K562 (cell line): ENCODE data around the gene CLSTN1. TPM values are rescaled to one million over a fixed set of nuclear protein-coding genes. Genes with fewer than 3 reads are reported as not detected.

Source experiments
- ATAC-seq: fragments of 200-7000 bp; cut with Tn5 transposase; 3 replicates; pipeline ENCODE4 v1.9.1; 2020; ENCODE audit warnings: moderate library complexity
- BruUV-seq: library from RNA; stranded (reverse); fragments of 400-500 nt; replicated peaks from 2 replicates; lab custom pipeline; 2021; lab: Mats Ljungman, UMichigan
- CTCF ChIA-PET: fragments of 300-600 bp; formaldehyde crosslinking; extraction: SDS; loops from one replicate; lab custom pipeline; 2021; ENCODE audit warnings: low intra/inter-chr PET ratio; lab: Yijun Ruan, JAX
- POLR2A ChIA-PET: fragments of 300-600, 350-650 bp; sonication (Branson Sonifier 250); formaldehyde crosslinking; extraction: SDS; loops from one replicate; lab custom pipeline; 2021; ENCODE audit warnings: antibody characterized with exemption, inconsistent platforms; lab: Yijun Ruan, JAX
- DNase-seq, 4 experiments: peaks; one replicate each; pipeline versions ENCODE4 v3.0.0 to v3.0.0-alpha.2; 2011 to 2018; ENCODE audit warnings: low spot score in 3 of 4, mixed read lengths in 3 of 4; ENCODE audit errors: extremely low read depth in 1 of 4
- FAIRE-seq: peaks from 2 replicates; lab custom pipeline; 2011; peaks lifted over from hg19 to GRCh38; lab: Jason Lieb, UNC
- H2AFZ ChIP-seq: 2 replicates; pipeline ENCODE4 v1.6.0; 2011; ENCODE audit warnings: low read depth, low read length, control low read depth, inconsistent platforms
- H3K27ac ChIP-seq: fragments of 200-600 bp; 3 replicates; pipeline ENCODE4 v1.8.0; 2011; ENCODE audit warnings: low read depth, mild to moderate bottlenecking, control low read depth, inconsistent platforms, low read length, moderate library complexity, mixed read lengths; ENCODE audit errors: extremely low read depth
- H3K27me3 ChIP-seq, 2 experiments: fragments of 300-600 bp in 1 of 2; 2 replicates in 1 of 2; 3 replicates in 1 of 2; pipeline versions ENCODE4 v1.6.0 to v1.8.0; 2011; ENCODE audit warnings: inconsistent platforms in 2 of 2, low read length in 2 of 2, mild to moderate bottlenecking in 1 of 2, mixed read lengths in 1 of 2, moderate library complexity in 1 of 2; ENCODE audit not compliant: control insufficient read depth in 2 of 2, insufficient read depth in 2 of 2
- H3K36me3 ChIP-seq: fragments of 300-600 bp; 3 replicates; pipeline ENCODE4 v1.8.0; 2011; ENCODE audit warnings: mild to moderate bottlenecking, low read length, inconsistent platforms; ENCODE audit not compliant: control insufficient read depth, insufficient read depth
- H3K4me1 ChIP-seq, 2 experiments: fragments of 200-600 bp in 1 of 2; replicated peaks in 1 of 2; 2 replicates in 1 of 2; 3 replicates in 1 of 2; pipeline versions ENCODE4 v1.5.1 to v1.8.0; 2011; ENCODE audit warnings: inconsistent platforms in 2 of 2, low read length in 2 of 2, mild to moderate bottlenecking in 1 of 2, mixed read lengths in 1 of 2, moderate library complexity in 1 of 2; ENCODE audit not compliant: control insufficient read depth in 2 of 2, insufficient read depth in 2 of 2
- H3K4me2 ChIP-seq: 2 replicates; pipeline ENCODE4 v1.6.1; 2011; ENCODE audit warnings: low read length, control low read depth, inconsistent platforms, mixed read lengths; ENCODE audit not compliant: insufficient read depth
- H3K4me3 ChIP-seq: fragments of 200-600 bp; sonication (generic), shearing (Covaris generic); 2 replicates; pipeline ENCODE4 v1.5.1; 2016; ENCODE audit warnings: control low read depth, inconsistent platforms
- H3K79me2 ChIP-seq: fragments of 200-600 bp; 3 replicates; pipeline ENCODE4 v1.8.0; 2011; ENCODE audit warnings: low read length, inconsistent platforms; ENCODE audit not compliant: control insufficient read depth, insufficient read depth
- H3K9ac ChIP-seq, 2 experiments: 2 replicates each; pipeline versions ENCODE4 v1.6.0 to v1.6.1; 2011; ENCODE audit warnings: low read depth in 2 of 2, low read length in 2 of 2, control low read depth in 1 of 2, inconsistent platforms in 1 of 2, mild to moderate bottlenecking in 1 of 2, mixed read lengths in 1 of 2; ENCODE audit not compliant: insufficient read depth in 1 of 2
- H3K9me1 ChIP-seq: one replicate; pipeline ENCODE4 v1.6.0; 2011; ENCODE audit warnings: inconsistent platforms, mild to moderate bottlenecking, low read length, moderate library complexity; ENCODE audit not compliant: control insufficient read depth, insufficient read depth
- H3K9me3 ChIP-seq: replicated peaks from 2 replicates; pipeline ENCODE4 v1.5.1; 2011; ENCODE audit warnings: low read depth, low read length, inconsistent platforms; ENCODE audit not compliant: control insufficient read depth, insufficient read depth
- H4K20me1 ChIP-seq: replicated peaks from 2 replicates; pipeline ENCODE4 v1.6.1; 2011; ENCODE audit warnings: low read length, inconsistent platforms, mixed read lengths; ENCODE audit not compliant: control insufficient read depth, insufficient read depth
- BMI1 ChIP-seq: fragments of 150-350 bp; IDR thresholded peaks from 2 replicates; pipeline ENCODE4 v1.6.1; 2014; ENCODE audit warnings: low read length
- HOXB6 ChIP-seq: fragments of 250-450 bp; sonication (Bioruptor Pico); IDR thresholded peaks from 2 replicates; pipeline ENCODE4 v1.5.1; 2022; ENCODE audit warnings: mild to moderate bottlenecking, borderline replicate concordance
- NFE2L1 ChIP-seq: fragments of 450-650 bp; IDR thresholded peaks from 2 replicates; pipeline ENCODE4 v1.6.1; 2016; ENCODE audit warnings: missing genetic modification characterization, low read depth, mild to moderate bottlenecking, missing compliant biosample characterization, moderate library complexity, borderline replicate concordance
- OTX1 ChIP-seq: fragments of 450-650 bp; formaldehyde crosslinking; IDR thresholded peaks from 2 replicates; pipeline ENCODE4 v1.4.0; 2022; ENCODE audit warnings: mild to moderate bottlenecking
- PPARD ChIP-seq: fragments of 250-450 bp; sonication (Bioruptor Pico); IDR thresholded peaks from 2 replicates; pipeline ENCODE4 v1.8.0; 2022; ENCODE audit warnings: inconsistent platforms, mild to moderate bottlenecking, moderate library complexity
- PTRF ChIP-seq: fragments of 450-650 bp; IDR thresholded peaks from 2 replicates; pipeline ENCODE4 v1.6.1; 2016; ENCODE audit warnings: mild to moderate bottlenecking, missing genetic modification characterization, missing compliant biosample characterization
- RBM34 ChIP-seq: fragments of 200-400 bp; formaldehyde crosslinking; IDR thresholded peaks from 2 replicates; pipeline ENCODE4 v1.6.1; 2018; ENCODE audit warnings: low read length, borderline replicate concordance; ENCODE audit not compliant: insufficient read depth
- SETDB1 ChIP-seq: IDR thresholded peaks from one replicate; pipeline ENCODE4 v1.6.1; 2012; ENCODE audit warnings: low read length, control low read depth, inconsistent platforms
- VEZF1 ChIP-seq: fragments of 200-800 bp; sonication (Bioruptor generic); IDR thresholded peaks from 2 replicates; pipeline ENCODE4 v1.6.1; 2017; ENCODE audit warnings: missing genetic modification characterization, missing compliant biosample characterization
- WGBS: fragments of 100-300 bp; shearing (Covaris generic); methylation state at CpG from one replicate; pipeline ENCODE4 v1.1.6; 2016; ENCODE audit warnings: low coverage, mixed read lengths; ENCODE audit not compliant: insufficient coverage; ENCODE audit errors: missing lambda C conversion rate; 5-methylcytosine and 5-hydroxymethylcytosine counted together
- in situ Hi-C: fragments of 300-500 bp; cut with MboI; formaldehyde crosslinking; loops from 4 replicates; pipeline ENCODE4 v1.15.0; 2018; ENCODE audit warnings: inconsistent platforms, mixed read lengths
- intact Hi-C: fragments of 100-400 bp; cut with micrococcal nuclease; formaldehyde crosslinking; loops from 2 replicates; pipeline ENCODE4 v1.14.2; 2022
- polyA plus RNA-seq, 8 experiments: library from polyadenylated mRNA; depleted of rRNA in 4 of 8; stranded (reverse) in 5 of 8; unstranded in 3 of 8; fragments of >200 nt; fragmentation: Nextera tagmentation in 2 of 8; fragmentation: Illumina TruSeq in 1 of 8; extraction: Ambion mirVana in 2 of 8; extraction: Trizol in 1 of 8; gene quantifications; 2 replicates each; pipeline versions ENCODE4 v1.2.1 to v1.2.3, GENCODE V29; 2011 to 2014; ENCODE audit warnings: inconsistent platforms in 1 of 8, missing spikeins in 1 of 8
- total RNA-seq, 7 experiments: library from RNA; depleted of rRNA in 6 of 7; stranded (reverse); fragments of >200 nt in 6 of 7; fragmentation: Illumina TruSeq in 2 of 7; extraction: Trizol in 2 of 7; gene quantifications; 2 replicates each; pipeline versions ENCODE4 v1.2.1 to v1.2.3, GENCODE V29; 2011 to 2021; ENCODE audit warnings: low replicate concordance in 1 of 7
- TF ChIP-seq, protein P1 (sequence below): fragments of 200-400 bp; formaldehyde crosslinking; IDR thresholded peaks from 2 replicates; pipeline ENCODE4 v1.6.1; 2017; ENCODE audit warnings: mild to moderate bottlenecking, low read depth, low read length, moderate library complexity

The CLSTN1 gene
- total and polyA plus RNA-seq, 9 of the 15 experiments (the other 6 are each of a cell fraction or from before 2014, with no cell fraction given): 1.1 to 32.5 (median 13.3) TPM

- peaks cover 4% of the 10 kb centered on the region; the same call in 1 of the 3 replicates for H3K36me3 ChIP-seq
- WGBS: 66% methylated on average over 9 of the region's 9 CpGs
- no peak for ATAC-seq
- peaks cover 5 to 32% of the 10 kb centered on the region in 2 experiments; a peak in 4 of 5 replicates for H3K4me1 ChIP-seq
- H2AFZ ChIP-seq: no peak overlapping the region
- peak overlapping the region in 1 of 2 experiments; percentile 66; a peak in 2 of 4 replicates for H3K9ac ChIP-seq
- no peak overlapping the region for H3K4me2 ChIP-seq
- peaks cover 8% of the 10 kb centered on the region for H4K20me1 ChIP-seq
- H3K27ac ChIP-seq: no peak overlapping the region
- intact Hi-C loops (no loop called here), in situ Hi-C loops (loop anchor here (5.0 to 10.0 kb wide), 2 partner anchors 74 to 556 kb away; partner anchors contain the start of genes LZIC and NMNAT1)
- H3K4me3 ChIP-seq: no peak overlapping the region
- no peak for FAIRE-seq
- no peaks in the 10 kb centered on the region for H3K79me2 ChIP-seq
- CTCF ChIA-PET: no interaction called here
- no peak for DNase-seq
- no peaks in the 10 kb centered on the region for H3K27me3 ChIP-seq
- POLR2A ChIA-PET: interaction anchor here (2.3 kb wide), 1 partner anchor 9 kb away, joined by 17 read pairs; no protein-coding TSS in a partner anchor
- BruUV-seq: no TSS peak
- H3K9me1 ChIP-seq: no peaks in the 10 kb centered on the region
- no peaks in the 10 kb centered on the region for H3K9me3 ChIP-seq
- TF ChIP-seq SETDB1: no peak
- no peak for TF ChIP-seq RBM34
- TF ChIP-seq, protein P1, sequence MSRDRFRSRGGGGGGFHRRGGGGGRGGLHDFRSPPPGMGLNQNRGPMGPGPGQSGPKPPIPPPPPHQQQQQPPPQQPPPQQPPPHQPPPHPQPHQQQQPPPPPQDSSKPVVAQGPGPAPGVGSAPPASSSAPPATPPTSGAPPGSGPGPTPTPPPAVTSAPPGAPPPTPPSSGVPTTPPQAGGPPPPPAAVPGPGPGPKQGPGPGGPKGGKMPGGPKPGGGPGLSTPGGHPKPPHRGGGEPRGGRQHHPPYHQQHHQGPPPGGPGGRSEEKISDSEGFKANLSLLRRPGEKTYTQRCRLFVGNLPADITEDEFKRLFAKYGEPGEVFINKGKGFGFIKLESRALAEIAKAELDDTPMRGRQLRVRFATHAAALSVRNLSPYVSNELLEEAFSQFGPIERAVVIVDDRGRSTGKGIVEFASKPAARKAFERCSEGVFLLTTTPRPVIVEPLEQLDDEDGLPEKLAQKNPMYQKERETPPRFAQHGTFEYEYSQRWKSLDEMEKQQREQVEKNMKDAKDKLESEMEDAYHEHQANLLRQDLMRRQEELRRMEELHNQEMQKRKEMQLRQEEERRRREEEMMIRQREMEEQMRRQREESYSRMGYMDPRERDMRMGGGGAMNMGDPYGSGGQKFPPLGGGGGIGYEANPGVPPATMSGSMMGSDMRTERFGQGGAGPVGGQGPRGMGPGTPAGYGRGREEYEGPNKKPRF: no peak
- no peak for TF ChIP-seq PTRF
- TF ChIP-seq BMI1: no peak
- no peak for TF ChIP-seq HOXB6 (CRISPR knock-in tag)
- TF ChIP-seq NFE2L1 (tag): no peak
- TF ChIP-seq PPARD (CRISPR knock-in tag): no peak
- no peak for TF ChIP-seq OTX1
- TF ChIP-seq VEZF1 (CRISPR knock-in tag): no peak
Observed at GRCh38 chr1:9871021-9871420, 47.3 kb upstream of the CLSTN1 start.
